GM19324 (cell line): Measurements from ENCODE around the gene MIOX.

Source experiments
- ATAC-seq: cut with Tn5 transposase; IDR thresholded peaks from one replicate; pipeline ENCODE4 v1.9.1; 2021; ENCODE audit warnings: mild to moderate bottlenecking, moderate library complexity; ENCODE audit not compliant: unreplicated experiment, low FRiP score

Gene MIOX

DNA sequence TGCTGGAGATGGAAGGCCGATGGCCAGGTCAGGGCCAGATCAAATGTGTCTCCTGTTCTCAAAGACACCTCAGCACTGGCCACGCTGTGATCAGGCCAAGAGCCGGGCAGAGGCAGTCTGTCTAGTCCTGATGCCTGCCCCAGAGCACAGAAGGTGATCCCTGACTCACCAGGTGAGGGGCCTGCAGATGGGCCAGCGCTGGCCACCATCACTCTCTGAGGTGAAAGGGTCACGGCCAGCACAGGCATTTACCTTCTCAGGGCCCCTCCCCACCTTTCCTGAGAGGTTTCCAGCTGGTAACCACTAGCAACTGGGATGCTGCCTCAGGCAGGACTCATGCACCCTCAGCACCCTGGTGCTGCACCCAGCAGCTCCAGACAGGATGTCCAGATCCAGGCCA is 14.7 kb upstream of the MIOX start:
- no peak for ATAC-seq

DNA sequence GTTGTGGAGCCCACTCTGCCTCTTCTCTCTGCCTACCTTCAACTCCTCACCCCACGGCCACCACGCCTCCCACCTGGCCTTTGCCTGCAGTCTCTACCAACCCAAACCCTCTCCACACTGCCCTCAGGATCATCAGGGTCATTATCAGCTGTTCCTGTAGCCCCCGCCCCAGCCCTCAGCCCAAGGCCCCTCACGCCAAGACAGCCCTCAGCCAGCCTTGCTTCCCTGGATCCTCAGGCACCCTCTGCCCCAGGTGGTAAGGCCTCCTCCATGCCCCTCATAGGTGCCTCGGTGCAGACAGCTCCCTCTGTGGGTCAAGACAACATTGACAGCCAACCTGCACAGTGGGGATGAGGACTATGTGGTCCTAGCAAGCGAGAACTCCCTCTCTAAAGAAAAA is 13.6 kb upstream of the MIOX start:
- ATAC-seq = no peak

DNA sequence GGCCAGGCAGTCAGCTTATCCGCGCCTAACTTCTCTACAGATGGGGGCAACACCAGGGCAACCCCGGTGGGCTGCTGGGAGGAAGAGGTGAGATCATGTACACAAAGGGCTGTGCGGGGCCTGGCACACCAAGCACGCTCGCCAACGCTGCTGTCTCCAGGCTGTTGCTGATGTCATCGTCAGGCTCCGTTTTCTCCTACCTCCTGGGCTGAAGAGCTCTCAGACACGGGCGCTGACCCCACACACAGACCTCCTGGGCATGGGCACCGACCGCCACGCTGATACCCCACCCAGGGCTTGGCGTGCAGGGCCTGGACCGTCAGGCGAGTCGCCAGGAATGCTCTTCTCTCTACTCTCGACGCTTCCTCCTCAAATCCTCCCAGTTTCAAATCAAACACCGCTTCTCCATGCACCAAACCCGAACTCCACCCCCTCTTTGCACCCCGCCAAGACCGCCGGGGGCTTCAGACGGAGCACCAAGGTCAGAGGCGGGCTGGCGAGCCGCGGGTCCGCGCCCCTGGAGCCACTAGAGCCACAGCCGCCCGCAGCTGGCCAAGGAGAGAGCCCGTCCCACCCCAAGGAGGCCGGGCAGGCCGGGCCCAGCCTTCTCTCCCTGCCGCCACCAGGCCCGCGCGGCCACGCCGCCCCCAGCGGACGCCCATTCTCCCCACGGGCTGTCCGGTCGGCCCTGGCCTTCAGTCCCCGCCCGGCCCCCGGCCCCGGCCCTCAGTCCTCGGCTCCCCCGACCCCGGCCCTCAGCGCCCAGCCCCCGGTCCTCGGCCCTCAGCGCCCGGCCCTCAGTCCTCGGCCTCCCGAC is 12.6 kb upstream of the MIOX start:
- no peak for ATAC-seq

DNA sequence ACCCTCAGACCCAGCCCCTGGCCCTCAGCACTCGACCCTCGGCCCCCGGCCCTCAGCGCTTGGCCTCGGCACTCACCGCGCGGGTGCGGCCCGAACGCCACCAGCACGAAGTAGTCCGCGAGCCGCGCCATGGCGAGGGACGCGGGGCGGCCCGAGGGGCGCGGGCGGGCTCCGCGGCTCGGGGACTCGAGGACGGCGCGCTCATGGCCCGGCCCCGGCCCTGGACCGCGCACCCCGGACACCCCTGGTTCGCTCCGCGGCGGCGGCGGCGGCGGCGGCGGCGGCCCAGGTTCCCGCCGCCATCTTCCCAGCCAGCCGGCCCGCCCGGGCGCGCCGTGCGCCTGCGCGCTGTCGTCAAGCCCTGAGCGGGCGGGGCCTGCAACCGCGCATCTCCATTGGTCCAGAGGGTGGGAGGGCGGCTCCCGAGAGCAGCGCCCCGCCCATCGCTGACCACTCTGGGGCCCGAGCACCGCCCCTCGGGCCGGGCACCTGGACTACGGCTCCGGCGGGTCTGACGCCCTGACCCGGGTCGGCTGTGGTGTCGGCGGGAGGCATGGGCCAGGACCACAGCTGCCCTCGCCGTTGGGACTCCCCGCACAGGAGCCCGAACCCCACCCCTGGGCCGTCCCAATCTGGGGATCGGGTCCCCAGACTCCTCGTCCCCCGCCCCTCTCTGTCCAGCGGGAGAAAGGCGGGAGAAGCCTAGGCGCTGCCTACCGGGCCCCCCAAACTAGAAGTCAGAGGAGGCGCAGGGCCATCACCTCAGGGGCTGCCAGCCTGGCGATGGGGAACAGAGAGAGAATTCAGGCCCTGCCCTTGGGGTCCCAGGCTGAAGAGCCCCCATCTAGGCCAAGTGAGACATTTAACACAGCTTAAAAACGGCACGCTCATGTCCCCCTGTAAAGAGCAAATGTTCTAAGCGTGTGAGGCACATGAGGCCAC is 11.7 kb upstream of the MIOX start, which contains the start of gene SBF1:
Gene SBF1 (minus strand): TSS at position 326 of the 942 bp plus-strand sequence. CDS start 195 bp downstream, at position 131.
- peak; percentile 81 for ATAC-seq

DNA sequence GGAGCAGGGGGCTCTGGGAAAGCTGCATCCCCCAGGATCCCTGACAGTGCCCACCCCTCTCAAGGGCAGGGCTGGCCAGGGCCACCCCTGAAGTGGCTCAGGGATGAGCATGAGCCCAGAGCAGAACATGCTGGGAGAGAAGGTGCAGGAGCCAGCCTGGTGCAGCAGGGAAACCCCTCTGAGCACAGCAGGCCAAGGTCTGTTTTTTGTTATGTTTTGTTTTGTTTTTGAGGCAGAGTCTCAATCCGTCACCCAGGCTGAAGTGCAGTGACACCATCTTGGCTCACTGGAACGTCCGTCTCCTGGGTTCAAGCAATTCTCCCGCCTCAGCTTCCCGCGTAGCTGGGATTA is 11.0 kb upstream of the MIOX start:
- ATAC-seq = no peak

DNA sequence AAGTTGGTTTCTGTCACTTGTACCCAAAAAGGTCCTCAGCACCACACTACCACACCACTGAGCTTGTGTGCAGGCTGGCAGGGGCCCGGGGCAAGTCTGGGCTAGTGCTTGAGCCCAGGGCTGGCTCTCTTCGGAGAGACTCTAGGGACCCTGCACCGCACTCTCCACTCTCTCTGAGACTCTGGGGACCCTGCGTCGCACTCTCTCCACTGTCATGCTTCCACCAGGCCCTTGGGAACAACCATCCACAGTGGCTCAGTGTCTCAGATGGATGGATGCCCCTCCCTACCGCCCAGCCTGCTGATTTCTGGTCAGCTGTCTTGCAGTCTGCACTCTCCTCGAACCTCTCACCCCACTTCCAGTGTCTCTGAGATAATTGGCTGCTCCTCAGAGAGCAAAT is 9.8 kb upstream of the MIOX start:
- no peak for ATAC-seq

DNA sequence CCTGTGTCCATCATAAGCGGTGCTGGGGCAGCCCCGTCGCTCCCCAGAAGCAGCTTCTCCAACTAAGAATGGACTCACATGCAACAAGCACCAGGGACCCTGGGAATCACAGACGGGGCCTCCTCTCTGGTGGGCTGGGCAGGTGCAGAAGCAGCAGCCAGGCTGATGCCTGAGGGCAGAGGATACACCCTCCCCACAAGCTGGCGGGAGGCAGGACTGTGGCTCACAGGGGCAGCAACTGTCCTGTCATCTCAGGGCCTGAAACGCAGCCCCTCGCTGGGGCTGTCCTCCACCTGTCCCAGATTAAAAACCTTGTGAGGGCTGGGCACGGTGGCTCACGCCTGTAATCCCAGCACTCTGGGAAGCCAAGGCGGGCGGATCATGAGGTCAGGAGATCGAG is 8.7 kb upstream of the MIOX start:
- no peak for ATAC-seq

DNA sequence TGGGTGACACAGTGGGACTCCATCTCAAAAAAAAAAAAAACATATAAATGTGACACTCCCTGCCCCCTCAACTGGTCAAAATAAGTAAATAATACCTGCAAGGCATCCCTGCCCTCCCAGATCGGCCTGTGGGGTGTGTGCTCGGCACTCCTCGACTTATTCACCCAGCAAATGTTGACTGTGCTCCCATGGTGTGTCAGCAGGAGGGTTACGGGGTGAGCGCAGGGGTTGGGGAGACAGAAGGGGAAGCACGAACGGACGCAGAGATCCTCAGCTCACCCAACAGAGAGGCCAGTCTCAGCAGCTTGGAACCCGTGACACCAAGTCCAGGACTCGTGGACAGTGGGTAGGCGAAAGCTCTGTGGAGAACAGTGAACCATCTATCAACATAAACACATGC is 6.9 kb upstream of the MIOX start:
- no peak for ATAC-seq

DNA sequence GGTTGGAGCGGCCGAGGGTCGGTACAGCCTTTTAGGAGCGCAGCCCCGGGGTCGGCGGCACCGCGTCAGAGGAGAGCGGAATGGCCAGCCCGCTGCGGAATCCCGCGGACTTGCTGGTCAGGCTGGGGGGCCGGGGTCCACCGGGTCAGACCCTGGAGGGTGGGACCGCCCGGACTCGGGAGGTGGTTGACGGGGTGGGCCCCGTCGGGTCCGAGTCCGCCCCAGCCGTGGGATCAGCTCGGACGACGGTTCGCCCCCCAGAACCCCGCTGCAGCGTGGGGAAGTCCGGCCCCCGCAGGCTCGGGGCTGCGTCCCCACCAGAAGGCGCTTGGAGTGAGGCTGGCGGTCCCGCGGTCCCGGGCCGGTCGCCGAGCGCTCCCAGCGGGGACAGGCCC is 5.6 kb upstream of the MIOX start:
- ATAC-seq = no peak

DNA sequence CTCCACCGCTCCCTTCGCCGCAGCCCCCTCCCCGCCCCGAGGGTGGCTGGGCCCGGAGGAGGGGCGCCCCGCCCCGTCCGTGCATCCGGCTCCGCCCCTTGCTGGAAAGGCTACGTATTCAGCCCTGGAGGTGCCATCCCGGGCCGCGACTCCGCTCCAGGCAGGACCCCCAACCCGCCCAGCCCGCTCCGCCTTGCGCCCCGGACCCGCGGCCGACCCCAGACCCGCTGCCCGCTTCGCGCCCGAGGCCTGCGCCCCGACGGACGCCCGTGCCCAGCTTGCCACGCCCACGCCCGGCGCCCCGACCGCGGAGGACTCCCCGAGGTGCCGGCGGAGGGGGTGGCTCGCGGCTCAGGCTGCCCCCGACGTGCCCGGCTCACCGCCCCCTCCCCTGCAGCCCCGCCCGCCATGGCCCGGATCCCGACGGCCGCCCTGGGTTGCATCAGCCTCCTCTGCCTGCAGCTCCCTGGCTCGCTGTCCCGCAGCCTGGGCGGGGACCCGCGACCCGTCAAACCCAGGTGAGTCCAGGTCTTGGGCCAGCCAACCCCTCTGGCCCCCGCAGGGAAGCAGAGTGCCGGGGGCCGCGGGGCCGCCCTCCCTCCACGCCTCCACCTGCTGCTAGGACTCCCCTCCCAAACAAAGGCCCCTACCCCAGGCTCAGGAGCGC is 5.1 kb upstream of the MIOX start, which contains the start of gene ADM2:
Gene ADM2 (plus strand): TSS at position 104 of the 667 bp plus-strand sequence. CDS start 305 bp downstream, at position 409.
- ATAC-seq = no peak

DNA sequence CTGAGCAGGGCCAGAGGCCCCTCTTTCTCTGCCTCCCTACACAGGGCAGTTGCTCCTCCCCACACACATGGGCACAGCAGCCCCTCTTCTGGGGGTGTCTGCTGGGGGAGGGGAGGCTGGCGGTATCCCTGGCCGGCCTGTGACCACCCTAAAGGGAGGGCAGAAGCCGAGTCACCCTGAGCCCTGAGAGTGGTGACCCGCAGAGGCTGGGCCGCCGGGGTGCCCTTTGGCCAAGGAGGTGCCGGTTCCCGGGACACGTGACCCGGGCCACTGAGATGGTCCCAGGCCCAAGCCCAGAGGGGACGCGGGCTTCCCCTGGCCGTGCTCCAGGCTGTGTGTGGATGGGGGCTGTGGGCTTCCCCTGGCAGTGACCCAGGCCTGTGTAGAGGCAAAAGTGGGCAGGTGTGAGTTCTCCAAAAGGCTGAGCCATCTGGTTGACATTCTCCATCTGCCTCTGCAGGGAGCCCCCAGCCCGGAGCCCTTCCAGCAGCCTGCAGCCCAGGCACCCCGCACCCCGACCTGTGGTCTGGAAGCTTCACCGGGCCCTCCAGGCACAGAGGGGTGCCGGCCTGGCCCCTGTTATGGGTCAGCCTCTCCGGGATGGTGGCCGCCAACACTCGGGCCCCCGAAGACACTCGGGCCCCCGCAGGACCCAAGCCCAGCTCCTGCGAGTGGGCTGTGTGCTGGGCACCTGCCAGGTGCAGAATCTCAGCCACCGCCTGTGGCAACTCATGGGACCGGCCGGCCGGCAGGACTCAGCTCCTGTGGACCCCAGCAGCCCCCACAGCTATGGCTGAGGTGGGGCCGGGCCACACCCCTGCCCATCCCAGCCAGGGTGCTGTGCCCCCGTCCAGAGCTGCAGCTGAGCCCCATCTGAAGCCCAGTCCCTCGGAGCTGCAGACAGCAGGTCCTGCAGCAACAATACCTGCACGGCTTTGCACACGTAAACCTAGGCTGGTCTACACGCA is 4.3 kb upstream of the MIOX start:
- no peak for ATAC-seq

DNA sequence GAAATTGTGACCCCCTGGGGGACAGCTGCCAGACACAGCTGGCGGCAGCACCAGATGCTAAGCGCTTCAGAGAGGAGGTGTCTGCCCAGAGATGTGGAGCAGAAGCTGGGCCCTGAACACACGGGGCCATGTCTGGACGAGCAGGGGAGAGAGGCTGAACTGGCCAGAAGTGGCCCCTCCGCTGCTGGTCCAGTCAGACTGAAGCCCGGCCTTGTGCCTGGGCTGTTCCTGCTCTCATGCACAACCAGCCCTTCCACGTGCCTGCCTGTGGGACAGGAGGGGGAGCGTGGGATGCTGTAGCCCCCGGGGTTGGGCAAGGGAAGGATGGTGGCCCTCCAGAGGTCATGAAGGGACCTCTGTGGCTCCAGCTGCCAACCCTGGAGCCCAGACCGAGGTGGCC is 3.6 kb upstream of the MIOX start:
- ATAC-seq = no peak

DNA sequence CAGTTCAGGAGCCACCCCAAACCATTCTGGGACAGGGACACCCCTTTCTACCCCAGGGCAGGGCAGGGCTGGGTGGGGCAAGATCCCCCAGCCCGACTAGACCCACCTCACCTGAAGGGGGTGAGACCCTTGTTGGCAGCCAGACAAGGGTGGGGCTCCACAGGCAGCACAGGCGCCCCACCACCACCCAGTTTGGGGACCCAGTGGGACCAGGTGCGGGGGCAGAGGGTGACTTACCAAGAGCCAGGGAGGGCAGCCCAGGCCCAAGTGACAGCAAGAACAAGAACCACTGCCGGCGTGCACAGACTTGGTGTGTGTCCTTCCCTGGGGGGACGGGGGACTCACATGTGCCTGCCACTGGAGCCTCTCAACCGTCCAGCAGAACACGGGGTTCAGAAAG is 3.1 kb upstream of the MIOX start:
- ATAC-seq = no peak

DNA sequence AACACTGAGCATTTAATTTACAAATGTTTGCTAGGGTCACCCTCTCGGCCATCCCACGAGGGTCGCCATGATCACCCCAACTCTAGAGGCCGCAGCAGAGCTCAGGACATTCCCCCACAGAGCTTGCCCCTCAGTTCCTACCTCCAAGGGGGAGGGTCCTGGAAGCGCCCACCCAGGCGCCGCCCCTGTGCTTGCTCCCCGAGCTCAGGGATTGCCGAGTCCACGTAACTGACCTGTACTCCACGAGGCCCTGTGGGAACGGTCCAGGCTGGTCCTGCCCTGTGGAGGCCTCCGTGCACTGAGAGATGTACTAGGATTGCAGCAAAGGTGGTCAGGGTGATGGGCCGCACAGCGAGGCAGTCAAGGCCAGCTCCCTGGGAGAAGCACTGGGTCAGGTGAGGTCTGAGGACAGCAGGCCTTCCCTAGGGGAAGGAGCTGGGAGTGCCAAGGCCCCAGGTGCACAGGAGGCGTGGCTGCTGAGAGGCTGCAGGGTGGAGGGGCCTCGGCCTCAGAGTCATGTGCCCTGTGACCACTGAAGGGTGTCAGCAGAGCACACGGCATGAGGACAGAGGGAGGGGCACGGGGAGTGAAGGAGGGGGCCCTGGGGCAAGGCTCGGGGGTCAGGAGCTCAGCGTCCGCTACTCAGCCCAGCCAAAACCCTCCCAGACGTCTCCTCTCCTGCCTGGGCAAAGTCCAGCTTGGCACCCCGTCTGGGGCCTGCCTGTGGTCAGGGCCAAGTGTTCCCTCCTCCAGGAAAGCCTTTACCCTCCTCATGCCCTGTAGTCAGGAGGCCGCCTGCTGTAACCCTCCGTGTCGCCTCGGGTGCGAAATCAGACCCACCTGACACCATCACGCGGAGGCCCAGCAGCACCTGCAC is 2.4 kb upstream of the MIOX start:
- ATAC-seq = no peak

DNA sequence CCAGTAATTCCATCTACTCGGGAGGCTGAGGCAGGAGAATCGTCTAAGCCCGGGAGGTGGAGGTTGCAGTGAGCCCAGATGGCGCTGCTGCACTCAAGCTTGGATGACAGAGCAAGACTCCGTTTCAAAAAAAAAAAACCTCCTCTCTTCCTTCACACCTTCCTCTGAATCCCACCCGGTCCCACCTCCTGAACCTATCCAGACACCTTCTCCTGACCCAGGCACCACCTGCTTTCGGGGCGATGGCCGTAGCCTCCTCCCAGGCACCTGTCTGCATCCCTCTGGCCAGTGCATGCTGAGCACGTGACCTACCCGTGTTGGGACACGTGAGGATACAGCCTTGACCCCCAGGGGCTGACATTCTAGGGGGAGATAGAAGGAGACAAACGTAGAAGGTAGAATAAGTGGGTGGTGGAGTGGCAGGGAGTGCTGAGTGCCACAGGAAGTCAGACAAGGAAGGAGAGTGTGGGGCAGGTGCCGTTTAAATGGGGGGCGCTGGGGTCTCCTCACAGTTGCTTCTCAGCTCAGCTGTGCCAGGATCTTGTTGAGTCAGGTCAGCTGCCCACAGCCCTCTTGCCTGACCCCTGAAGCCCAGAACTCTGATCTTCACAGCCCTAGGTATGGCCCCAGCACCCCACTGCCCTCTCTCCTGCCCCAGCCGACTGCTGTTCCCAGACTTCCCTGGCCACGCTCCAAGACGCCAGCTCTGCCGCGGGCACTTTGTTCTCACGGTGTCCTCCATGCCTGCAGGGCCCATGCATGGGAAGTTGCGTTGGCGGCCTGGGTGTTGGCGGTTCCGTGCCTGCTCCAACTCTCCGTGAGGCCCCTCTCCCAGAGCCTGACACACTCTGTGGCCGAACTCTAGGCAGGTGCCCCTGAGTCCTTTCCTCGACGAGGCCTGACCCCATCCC is 1.2 kb upstream of the MIOX start:
- ATAC-seq = no peak

DNA sequence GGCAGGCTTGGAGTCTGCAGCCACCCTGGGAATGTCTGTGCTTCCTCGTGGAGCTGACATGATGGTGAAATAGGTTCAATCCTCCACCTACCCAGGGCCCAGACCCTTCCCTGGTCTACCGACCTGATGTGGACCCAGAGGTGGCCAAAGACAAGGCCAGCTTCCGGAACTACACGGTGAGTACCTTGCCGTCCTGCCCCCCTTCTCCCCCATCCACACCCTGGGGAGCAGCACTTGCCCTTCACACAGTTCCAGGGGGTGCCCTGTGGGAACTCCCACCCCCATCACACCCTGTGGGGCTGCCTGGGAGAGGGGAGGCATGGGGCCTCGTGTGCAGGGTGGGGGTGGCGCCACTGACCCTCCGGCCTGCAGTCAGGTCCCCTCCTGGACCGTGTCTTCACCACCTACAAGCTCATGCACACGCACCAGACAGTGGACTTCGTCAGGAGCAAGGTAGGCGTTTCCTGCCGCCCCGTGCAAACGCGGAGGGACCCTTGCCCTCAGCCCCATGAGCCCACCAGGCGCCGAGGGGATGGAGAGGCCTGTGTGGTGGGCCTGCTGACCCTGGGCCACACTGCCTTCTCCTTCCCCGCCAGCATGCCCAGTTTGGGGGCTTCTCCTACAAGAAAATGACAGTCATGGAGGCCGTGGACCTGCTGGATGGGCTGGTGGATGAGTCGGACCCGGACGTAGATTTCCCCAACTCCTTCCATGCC is 789 bp downstream of the MIOX start:
- no peak for ATAC-seq

DNA sequence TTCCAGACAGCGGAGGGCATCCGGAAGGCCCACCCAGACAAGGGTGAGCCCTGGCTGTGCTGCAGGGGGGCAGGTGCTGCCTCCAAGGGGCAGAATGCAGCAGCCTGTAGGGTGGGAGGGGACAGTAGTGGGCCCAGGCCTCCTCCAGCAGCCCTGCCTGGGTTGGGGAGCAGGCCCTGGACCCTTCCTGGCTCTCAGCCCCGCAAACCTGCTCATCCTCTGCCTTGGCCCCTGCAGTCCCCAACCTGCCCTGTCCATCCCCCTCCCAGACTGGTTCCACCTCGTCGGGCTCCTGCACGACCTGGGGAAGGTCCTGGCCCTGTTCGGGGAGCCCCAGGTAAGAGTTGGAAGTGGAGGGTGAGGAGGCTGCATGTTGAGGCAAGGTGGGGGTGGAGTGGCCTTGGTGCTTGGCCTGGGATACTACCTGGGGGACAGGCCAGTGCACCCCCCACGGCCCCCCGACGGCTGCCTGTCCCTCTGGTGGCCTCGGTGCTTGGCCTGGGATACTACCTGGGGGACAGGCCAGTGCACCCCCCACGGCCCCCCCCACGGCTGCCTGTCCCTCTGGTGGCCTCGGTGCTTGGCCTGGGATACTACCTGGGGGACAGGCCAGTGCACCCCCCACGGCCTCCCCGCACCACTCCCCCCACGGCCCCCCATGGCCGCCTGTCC is 1.5 kb downstream of the MIOX start:
- no peak for ATAC-seq
